Muscle of back (tissue), 13 donors: Measurements from ENCODE around the gene SIGLEC12. TPM values are rescaled to one million over a fixed set of nuclear protein-coding genes. Genes with fewer than 3 reads are reported as not detected.

ENCODE experiments used
- DNase-seq, 3 donors: peaks; one replicate each; pipeline versions ENCODE4 v3.0.0 to v3.0.0-alpha.2; 2013
- long read RNA-seq, 9 donors: transcript quantifications; one replicate each; lab custom pipeline, GENCODE V29; 2026
- polyA plus RNA-seq, 10 donors: library from polyadenylated mRNA; unstranded; fragments of 120-200 nt; gene quantifications; one replicate each; pipeline ENCODE4 v1.2.1, GENCODE V29; 2013; ENCODE audit not compliant: insufficient read length in 10 of 10

The SIGLEC12 gene
- polyA plus RNA-seq: under 1 TPM in 6 of 10 donors, not detected in 4; 0.08 to 0.40 (median 0.13) TPM
- long read RNA-seq, donor 1: 0 reads
- long read RNA-seq, donor 2: 0 reads
- long read RNA-seq, donor 3: 0 reads
- long read RNA-seq, donor 4: 0 reads
- long read RNA-seq, donor 5: 0 reads
- long read RNA-seq, donor 6: 0 reads
- long read RNA-seq, donor 7: 0 reads
- long read RNA-seq, donor 8: 0 reads
- long read RNA-seq, donor 9: 0 reads

- DNase-seq: peak in 1 of 3 donors; percentile 30
Observed at GRCh38 chr19:51501594-51502263, at the start of gene SIGLEC12. SIGLEC12 (minus strand) TSS chr19:51501800; CDS start chr19:51501733, 67 bp downstream.

DNA sequence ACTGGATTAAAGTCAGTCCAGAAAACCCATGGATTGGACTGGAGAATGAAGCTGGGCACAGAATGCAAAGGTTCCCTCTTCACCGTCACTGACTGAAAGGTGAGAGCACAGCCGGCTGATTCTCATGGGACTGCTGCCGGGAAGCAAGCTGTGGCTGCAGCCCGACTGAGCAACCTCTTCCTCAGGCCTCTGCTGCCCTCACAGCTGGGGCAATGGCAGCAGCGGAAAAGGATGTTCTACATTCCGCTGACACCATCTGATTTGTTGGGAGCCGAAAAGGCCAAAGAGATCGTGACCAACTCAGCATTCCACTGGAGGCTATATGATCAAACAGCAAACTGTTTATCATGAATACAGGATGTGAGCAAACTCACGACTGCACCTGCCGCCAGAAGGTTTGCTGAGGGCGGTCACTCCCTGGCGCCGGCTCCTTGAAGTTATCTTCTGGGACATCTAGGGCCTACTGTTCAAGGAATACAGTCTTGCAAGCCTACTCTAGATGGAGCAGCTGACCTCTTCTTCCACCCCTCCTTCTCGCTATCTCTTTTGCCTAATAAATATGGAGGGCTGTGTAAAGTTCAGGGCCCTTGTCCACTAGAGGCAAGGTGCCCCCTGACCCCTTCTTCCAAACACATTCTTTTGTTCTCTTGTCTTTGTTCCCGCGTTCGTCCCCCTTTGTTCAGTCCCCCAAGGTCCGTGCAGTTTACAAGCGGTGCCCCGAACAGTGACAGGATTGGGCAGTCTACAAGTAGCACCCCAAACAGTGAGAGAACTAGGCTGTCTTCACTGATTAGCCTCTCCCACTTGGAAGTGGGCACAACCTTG, 49.5 kb upstream of the SIGLEC12 start:
- DNase-seq: no peak

- DNase-seq: no peak
Observed at GRCh38 chr19:51549533-51550324, 48.1 kb upstream of the SIGLEC12 start.

- DNase-seq: no peak
Observed at GRCh38 chr19:51548891-51549305, 47.3 kb upstream of the SIGLEC12 start.

GRCh38 chr19:51548213-51548651, 46.6 kb upstream of the SIGLEC12 start:
- DNase-seq: no peak

- no peak for DNase-seq
Observed at GRCh38 chr19:51547397-51548212, 46.0 kb upstream of the SIGLEC12 start.

DNA sequence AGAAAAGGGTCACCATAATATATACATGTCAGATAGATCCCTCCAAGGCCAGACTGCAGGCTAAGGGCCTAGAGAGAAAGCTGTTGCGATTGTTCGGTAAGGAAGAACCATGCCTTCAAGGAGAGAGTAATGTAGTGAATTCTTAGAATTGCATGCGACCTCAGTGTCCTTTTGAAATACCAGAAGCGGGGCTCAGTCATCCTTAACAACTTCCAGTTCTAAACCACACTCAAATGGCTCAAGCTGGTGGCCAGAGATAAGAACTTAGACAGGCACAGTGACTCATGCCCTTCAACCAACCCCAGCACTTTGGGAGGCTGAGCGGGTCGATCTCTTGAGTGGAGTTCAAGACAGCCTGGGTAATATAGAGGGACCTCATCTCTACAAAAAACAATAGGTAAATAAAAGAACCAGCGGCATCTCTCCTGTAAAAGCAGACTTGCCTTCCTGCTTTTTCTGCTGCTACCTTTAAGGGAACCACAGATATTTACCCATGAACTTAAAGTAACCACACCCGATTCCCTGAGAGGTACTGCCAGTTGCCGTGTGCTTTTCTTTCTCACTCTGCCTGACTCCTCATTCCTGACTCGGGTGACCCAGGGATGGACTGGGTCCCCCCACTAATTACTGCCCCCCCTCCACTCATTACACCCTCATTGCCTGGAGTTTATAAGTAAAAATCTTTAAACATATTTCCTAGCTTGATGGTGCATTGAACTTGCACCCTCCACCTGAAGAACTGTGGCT, 45.2 kb upstream of the SIGLEC12 start:
- no peak for DNase-seq

GRCh38 chr19:51546107-51546649, 44.6 kb upstream of the SIGLEC12 start:
- no peak for DNase-seq

DNA sequence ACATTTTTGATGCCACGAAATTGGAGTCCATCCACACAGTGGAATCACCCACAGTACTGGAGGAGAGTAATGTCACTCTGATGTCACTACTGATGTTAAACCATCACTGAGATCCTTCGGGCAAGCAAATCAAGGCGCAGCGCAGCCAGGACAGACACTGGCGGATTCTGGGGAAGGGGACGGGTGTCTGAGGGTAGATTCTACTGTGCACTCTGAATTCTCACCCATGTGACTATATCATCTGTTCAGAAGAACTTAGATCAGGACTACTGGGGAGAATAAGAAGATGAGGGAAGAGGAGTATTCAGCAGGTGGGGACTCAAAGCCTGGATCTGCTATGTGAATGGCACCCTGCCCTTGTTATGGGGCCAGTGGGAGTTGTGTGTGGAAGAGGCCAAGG, 42.4 kb upstream of the SIGLEC12 start:
- no peak for DNase-seq

DNA sequence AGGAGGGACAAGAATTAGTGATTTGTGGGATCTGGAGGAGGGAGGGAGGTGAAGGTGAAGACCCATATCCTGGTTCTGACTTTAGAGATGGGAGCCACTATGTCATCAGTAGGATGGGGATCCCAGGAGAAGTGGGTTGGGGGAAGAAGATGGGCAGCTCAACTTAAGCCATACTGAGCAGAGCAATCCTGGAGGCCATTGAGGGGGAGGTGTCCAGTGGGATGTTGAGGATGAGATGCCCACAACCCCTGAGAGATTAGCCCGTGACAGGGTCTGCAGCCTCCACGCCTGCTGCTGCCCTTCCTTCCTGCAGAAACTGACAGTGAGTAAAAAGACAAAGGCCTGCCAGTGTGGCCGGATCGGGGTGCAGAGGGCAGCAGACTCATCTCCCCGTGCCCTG, 41.1 kb upstream of the SIGLEC12 start:
- DNase-seq: no peak

- DNase-seq: no peak
Observed at GRCh38 chr19:51541458-51542357, 40.1 kb upstream of the SIGLEC12 start.

GRCh38 chr19:51539821-51540366, 38.3 kb upstream of the SIGLEC12 start:
- no peak for DNase-seq

DNA sequence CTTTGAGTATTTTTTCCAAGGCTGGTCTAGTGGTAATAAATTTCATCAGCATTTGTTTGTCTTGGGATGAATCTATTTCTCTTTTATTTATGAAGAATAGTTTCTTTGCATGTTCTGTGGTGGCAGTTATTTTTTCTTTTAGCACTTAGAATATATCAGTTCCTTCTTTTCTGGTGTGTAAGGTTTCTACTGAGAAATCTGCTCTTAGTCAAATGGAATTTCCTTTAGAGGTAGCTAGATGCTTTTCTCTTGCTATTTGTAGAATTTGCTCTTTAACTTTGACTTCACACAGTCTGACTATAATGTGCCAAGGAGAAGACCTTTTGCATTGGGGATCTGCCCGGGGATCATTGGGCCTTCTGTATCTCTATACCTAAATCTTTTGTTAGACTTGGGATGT, 33.9 kb upstream of the SIGLEC12 start:
- no peak for DNase-seq

DNA sequence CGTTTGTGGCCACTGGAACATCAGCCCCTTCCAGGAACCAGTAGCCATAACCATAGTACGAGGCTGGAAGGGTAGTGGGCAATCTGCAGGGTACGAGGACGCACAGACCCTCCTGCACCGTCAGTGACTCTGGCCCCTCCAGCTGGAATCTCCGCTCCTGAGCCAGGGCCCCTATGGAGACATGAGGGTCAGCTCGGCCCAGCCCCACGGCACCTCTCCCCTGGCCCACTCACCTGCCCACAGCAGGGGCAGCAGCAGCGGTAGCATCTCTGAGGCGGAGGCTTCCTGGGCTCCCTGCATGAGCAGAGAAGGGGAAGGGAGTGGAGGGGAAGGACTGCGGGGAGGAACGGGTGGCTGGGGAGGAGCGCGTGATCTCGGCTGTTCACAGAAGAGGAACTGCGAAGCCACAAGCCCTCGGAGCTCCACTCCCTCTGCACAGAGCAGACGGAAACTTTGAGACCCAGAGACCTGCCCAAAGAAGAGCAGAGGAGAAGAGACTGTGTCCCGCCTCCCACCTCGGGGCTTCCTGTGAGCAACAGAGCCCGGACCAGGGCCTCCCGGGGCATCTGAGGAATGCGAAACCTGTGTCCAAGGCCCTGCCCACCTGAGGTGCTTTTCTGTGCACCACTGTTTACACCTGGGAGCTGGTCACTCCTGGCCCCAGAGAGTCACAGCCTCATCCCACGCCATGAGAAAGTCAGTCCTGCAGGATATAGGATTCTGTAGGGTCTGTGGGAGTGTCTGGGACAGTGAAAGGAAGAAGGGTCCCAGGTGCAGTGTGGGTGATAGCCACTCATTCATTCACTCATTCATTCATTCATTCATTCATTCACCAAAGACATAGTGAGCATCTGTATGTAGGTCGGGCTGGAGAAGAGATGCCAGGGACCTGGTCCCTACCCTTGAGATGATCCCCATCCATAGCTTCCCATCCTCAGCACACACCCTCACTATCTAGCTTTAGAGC, 30.0 kb upstream of the SIGLEC12 start, which contains the start of gene SIGLEC6:
Gene SIGLEC6 (minus strand): TSS at position 322 of the 967 bp plus-strand sequence. CDS start 22 bp downstream, at position 300.
- peak in 2 of 3 donors; percentile 47 to 55 for DNase-seq

GRCh38 chr19:51530616-51531015, 29.0 kb upstream of the SIGLEC12 start:
- no peak for DNase-seq

DNA sequence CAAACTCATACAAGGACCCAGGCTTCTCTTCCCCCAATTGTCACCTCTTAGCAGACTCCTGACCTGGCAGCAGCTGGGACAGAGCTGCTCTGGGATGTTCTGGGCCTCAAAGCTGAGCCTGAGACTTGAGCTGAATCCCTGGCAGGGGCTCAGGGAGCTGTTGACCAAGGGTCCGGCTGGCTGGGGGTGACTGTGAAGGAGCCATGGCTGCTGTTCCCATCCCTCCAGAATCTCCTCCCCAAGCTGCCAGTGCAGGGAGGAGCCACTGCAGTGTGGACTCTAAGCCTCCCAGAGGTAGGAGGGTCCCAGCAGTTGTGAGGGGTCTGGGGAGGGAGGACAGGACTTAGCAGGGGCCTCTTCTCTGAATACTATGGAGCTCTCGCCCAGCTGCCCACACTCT, 27.7 kb upstream of the SIGLEC12 start:
- DNase-seq: no peak

- no peak for DNase-seq
Observed at GRCh38 chr19:51525651-51526050, 24.1 kb upstream of the SIGLEC12 start.
